KMS-11 (cell line): ENCODE data around the gene PPP1R14B.

Source experiments
- H2AFZ ChIP-seq: fragments of 200-600 bp; sonication (generic); 2 replicates; pipeline ENCODE4 v1.6.1; 2016; ENCODE audit warnings: antibody characterized with exemption, mixed run types, low read depth
- H3K27ac ChIP-seq: fragments of 200-600 bp; sonication (generic); 2 replicates; pipeline ENCODE4 v1.6.1; 2016; ENCODE audit warnings: mild to moderate bottlenecking, mixed run types
- H3K27me3 ChIP-seq: fragments of 200-600 bp; sonication (generic); 2 replicates; pipeline ENCODE4 v1.6.1; 2017; ENCODE audit warnings: mild to moderate bottlenecking, low read depth, mixed run types, moderate library complexity; ENCODE audit not compliant: insufficient read depth
- H3K36me3 ChIP-seq: fragments of 200-600 bp; sonication (generic); 2 replicates; pipeline ENCODE4 v1.6.1; 2017; ENCODE audit warnings: mild to moderate bottlenecking, mixed run types; ENCODE audit not compliant: insufficient read depth
- H3K4me1 ChIP-seq: fragments of 200-600 bp; sonication (generic); 2 replicates; pipeline ENCODE4 v1.6.1; 2016; ENCODE audit warnings: mild to moderate bottlenecking, low read depth, mixed run types; ENCODE audit not compliant: poor library complexity, severe bottlenecking
- H3K4me2 ChIP-seq: fragments of 200-600 bp; sonication (generic); 2 replicates; pipeline ENCODE4 v1.7.0; 2016; ENCODE audit warnings: mild to moderate bottlenecking, mixed run types
- H3K4me3 ChIP-seq: fragments of 200-600 bp; sonication (generic); IDR thresholded peaks from 2 replicates; pipeline ENCODE4 v1.6.1; 2017; ENCODE audit warnings: low read depth, low read length, mixed read lengths; ENCODE audit not compliant: insufficient read depth
- H3K79me2 ChIP-seq: fragments of 200-600 bp; sonication (generic); 2 replicates; pipeline ENCODE4 v1.6.1; 2016; ENCODE audit warnings: low read depth, mixed run types; ENCODE audit not compliant: insufficient read depth
- H3K9ac ChIP-seq: fragments of 200-600 bp; sonication (generic); 2 replicates; pipeline ENCODE4 v1.6.1; 2016; ENCODE audit warnings: mild to moderate bottlenecking, mixed run types
- H4K20me1 ChIP-seq: fragments of 200-600 bp; sonication (generic); 2 replicates; pipeline ENCODE4 v1.6.1; 2016; ENCODE audit warnings: mild to moderate bottlenecking, mixed run types; ENCODE audit not compliant: insufficient read depth
- TF ChIP-seq, protein P1 (sequence below): fragments of 200-600 bp; sonication (generic); conservative IDR thresholded peaks from 2 replicates; pipeline ENCODE4 v1.6.1; 2017; ENCODE audit warnings: low read depth, mild to moderate bottlenecking, antibody characterized with exemption, low read length, moderate library complexity, mixed read lengths

PPP1R14B gene

DNA sequence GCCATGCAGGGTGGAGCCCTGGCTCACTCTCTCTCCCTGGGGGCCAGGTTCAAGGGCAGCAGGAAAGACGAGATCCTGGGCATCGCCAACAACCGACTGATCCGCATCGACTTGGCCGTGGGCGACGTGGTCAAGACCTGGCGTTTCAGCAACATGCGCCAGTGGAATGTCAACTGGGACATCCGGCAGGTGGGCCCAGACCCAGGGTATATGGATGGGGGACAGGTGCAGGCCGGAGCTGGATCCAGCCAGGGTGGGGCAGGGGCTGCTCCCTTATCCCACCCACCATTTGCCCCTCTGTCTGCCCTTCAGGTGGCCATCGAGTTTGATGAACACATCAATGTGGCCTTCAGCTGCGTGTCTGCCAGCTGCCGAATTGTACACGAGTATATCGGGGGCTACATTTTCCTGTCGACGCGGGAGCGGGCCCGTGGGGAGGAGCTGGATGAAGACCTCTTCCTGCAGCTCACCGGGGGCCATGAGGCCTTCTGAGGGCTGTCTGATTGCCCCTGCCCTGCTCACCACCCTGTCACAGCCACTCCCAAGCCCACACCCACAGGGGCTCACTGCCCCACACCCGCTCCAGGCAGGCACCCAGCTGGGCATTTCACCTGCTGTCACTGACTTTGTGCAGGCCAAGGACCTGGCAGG lies 23.6 kb downstream of the PPP1R14B start:
- no peak overlapping the region for H2AFZ ChIP-seq
- H3K4me1 ChIP-seq, result peaks cover 17% of the 10 kb centered on the region
- no peaks in the 10 kb centered on the region for H4K20me1 ChIP-seq
- no peak overlapping the region; the same call in 1 of the 2 replicates for H3K27ac ChIP-seq
- H3K4me3 ChIP-seq, result no peak overlapping the region
- no peaks in the 10 kb centered on the region for H3K27me3 ChIP-seq
- no peak overlapping the region for H3K9ac ChIP-seq
- H3K36me3 ChIP-seq, result no peaks in the 10 kb centered on the region
- H3K79me2 ChIP-seq, result no peaks in the 10 kb centered on the region
- H3K4me2 ChIP-seq, result no peak overlapping the region
- TF ChIP-seq, protein P1, sequence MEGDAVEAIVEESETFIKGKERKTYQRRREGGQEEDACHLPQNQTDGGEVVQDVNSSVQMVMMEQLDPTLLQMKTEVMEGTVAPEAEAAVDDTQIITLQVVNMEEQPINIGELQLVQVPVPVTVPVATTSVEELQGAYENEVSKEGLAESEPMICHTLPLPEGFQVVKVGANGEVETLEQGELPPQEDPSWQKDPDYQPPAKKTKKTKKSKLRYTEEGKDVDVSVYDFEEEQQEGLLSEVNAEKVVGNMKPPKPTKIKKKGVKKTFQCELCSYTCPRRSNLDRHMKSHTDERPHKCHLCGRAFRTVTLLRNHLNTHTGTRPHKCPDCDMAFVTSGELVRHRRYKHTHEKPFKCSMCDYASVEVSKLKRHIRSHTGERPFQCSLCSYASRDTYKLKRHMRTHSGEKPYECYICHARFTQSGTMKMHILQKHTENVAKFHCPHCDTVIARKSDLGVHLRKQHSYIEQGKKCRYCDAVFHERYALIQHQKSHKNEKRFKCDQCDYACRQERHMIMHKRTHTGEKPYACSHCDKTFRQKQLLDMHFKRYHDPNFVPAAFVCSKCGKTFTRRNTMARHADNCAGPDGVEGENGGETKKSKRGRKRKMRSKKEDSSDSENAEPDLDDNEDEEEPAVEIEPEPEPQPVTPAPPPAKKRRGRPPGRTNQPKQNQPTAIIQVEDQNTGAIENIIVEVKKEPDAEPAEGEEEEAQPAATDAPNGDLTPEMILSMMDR, result no peak

DNA sequence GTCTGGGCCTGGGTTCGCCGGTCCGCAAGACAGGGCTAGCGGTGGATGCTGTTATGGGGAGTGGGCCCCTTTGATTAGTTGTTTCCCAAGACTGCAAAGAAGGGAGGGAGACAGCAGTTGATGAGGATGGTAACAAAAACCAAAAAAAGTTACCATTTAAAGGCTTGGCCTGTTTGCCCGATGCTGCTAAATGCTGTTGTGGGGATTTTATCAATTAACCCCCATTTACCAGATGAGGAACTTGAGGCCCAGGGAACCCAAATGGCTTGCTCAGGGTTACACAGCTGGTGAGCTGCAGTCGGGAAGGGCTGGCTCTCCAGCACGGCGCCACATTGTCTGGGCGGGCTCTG lies 24.1 kb downstream of the PPP1R14B start:
- no peak overlapping the region for H3K4me2 ChIP-seq
- H4K20me1 ChIP-seq, result no peaks in the 10 kb centered on the region
- TF ChIP-seq, protein P1, result no peak
- no peaks in the 10 kb centered on the region for H3K79me2 ChIP-seq
- H2AFZ ChIP-seq, result no peak overlapping the region
- no peaks in the 10 kb centered on the region for H3K27me3 ChIP-seq
- no peak overlapping the region for H3K9ac ChIP-seq
- H3K4me1 ChIP-seq, result peaks cover 17% of the 10 kb centered on the region
- no peak overlapping the region for H3K27ac ChIP-seq
- no peak overlapping the region for H3K4me3 ChIP-seq
- H3K36me3 ChIP-seq, result no peaks in the 10 kb centered on the region

DNA sequence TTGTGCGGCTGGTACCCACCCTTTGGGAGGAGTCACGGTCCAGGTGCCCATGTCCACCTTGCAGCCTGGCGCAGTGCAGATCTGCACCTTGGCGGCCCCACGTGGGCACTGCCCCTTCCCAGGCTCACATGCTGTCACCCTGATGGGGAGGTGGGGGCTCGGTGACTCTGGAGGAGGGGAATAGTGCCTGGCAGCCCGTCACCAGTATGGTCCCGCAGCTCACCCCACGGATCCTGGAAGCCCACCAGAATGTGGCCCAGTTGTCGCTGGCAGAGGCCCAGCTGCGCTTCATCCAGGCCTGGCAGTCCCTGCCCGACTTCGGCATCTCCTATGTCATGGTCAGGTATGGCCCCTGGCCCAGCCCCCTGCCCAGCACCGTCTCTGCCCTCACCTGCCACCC lies 25.9 kb downstream of the PPP1R14B start:
- no peak overlapping the region for H3K4me2 ChIP-seq
- H4K20me1 ChIP-seq, result no peaks in the 10 kb centered on the region
- no peaks in the 10 kb centered on the region for H3K79me2 ChIP-seq
- H3K27me3 ChIP-seq, result no peaks in the 10 kb centered on the region
- H2AFZ ChIP-seq, result no peak overlapping the region
- H3K4me1 ChIP-seq, result peaks cover 6% of the 10 kb centered on the region
- no peak overlapping the region for H3K4me3 ChIP-seq
- H3K9ac ChIP-seq, result no peak overlapping the region
- H3K36me3 ChIP-seq, result no peaks in the 10 kb centered on the region
- TF ChIP-seq, protein P1, result no peak
- H3K27ac ChIP-seq, result no peak overlapping the region

DNA sequence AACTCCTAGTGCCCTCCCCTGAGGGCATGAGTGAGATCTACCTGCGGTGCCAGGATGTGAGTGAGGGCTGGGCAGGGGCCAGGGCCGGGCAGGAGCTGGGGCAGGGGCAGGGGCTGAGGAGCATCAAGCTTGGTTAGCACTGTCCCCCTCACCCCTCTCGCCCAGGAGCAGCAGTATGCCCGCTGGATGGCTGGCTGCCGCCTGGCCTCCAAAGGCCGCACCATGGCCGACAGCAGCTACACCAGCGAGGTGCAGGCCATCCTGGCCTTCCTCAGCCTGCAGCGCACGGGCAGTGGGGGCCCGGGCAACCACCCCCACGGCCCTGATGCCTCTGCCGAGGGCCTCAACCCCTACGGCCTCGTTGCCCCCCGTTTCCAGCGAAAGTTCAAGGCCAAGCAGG lies 26.5 kb downstream of the PPP1R14B start:
- no peaks in the 10 kb centered on the region for H3K79me2 ChIP-seq
- no peak overlapping the region for H3K4me3 ChIP-seq
- TF ChIP-seq, protein P1, result no peak
- H3K27ac ChIP-seq, result no peak overlapping the region
- H3K4me1 ChIP-seq, result peaks cover 3% of the 10 kb centered on the region
- H3K4me2 ChIP-seq, result no peak overlapping the region
- no peaks in the 10 kb centered on the region for H3K27me3 ChIP-seq
- no peak overlapping the region for H3K9ac ChIP-seq
- H2AFZ ChIP-seq, result no peak overlapping the region
- H4K20me1 ChIP-seq, result no peaks in the 10 kb centered on the region
- H3K36me3 ChIP-seq, result no peaks in the 10 kb centered on the region
